ENCODE results near the gene STK38. TPM values are rescaled to one million over a fixed set of nuclear protein-coding genes. Genes with fewer than 3 reads are reported as not detected.

STK38 gene
- total and polyA plus RNA-seq, 2 of the 8 experiments (the other 6 are each of a cell fraction or from before 2014, with no cell fraction given): 8.1 to 19.8 TPM

GRCh38 chr6:36444470-36444869, 102.8 kb downstream of the STK38 start:
- no peak overlapping the region for H2AK5ac ChIP-seq (ENCODE audit: low read depth, low read length)
- H4K8ac ChIP-seq (ENCODE audit: extremely low read depth, insufficient read depth, low read length): no peak overlapping the region
- H3K4me2 ChIP-seq (ENCODE audit: insufficient read depth in 1 of 2, low read depth in 2 of 2, low read length in 2 of 2): peak overlapping the region; percentile 70 to 92
- TF ChIP-seq ASH2L (IDR thresholded peaks at IDR 0.05; ENCODE audit: low read length) (no peak), TAF7 (optimal IDR thresholded peaks at IDR 0.05; ENCODE audit: borderline replicate concordance, low read depth, low read length) (no peak), CREB1 (IDR thresholded peaks at IDR 0.05) (no peak), SIRT6 (IDR thresholded peaks at IDR 0.05; ENCODE audit: low read length) (no peak), SP4 (IDR thresholded peaks at IDR 0.05; ENCODE audit: low read length) (no peak), MAFK (IDR thresholded peaks at IDR 0.05; ENCODE audit: low read depth, low read length) (no peak)
- peaks cover 0 to 6% (median 4%) of the 10 kb centered on the region in 4 experiments; a peak in 4 of 7 replicates for H3K4me1 ChIP-seq (replicated peaks in 1 of 4; ENCODE audit: control insufficient read depth in 3 of 4, insufficient read depth in 4 of 4, low read length in 3 of 4)
- DNase-seq (ENCODE audit: low read depth in 1 of 2, low spot score in 2 of 2) (no peak), FAIRE-seq (no peak)
- peaks cover 0 to 3% (median 0%) of the 10 kb centered on the region in 4 experiments; a peak in 2 of 8 replicates for H3K36me3 ChIP-seq (ENCODE audit: control insufficient read depth in 2 of 4, insufficient read depth in 4 of 4, low read length in 3 of 4)
- peak overlapping the region in 3 of 4 experiments; percentile 80 to 96 (median 92); a peak in 3 of 8 replicates for H3K4me3 ChIP-seq (ENCODE audit: extremely low read depth in 1 of 4, insufficient read depth in 2 of 4, low read depth in 3 of 4, low read length in 4 of 4)
- peaks cover 2% of the 10 kb centered on the region; the same call in 1 of the 2 replicates for H3K79me1 ChIP-seq (ENCODE audit: low read depth, low read length)
- no peak overlapping the region for H3K56ac ChIP-seq (replicated peaks; ENCODE audit: insufficient read length, low read depth, low read length)
- POLR2A ChIA-PET (ENCODE audit: partially characterized antibody): interaction anchor here (1.0 to 2.0 kb wide), 2 partner anchors 12 to 41 kb away, joined by 3 to 6 read pairs; no protein-coding TSS in a partner anchor
- CTCF ChIA-PET (ENCODE audit: partially characterized antibody): interaction anchor here (0.7 to 2.0 kb wide), 6 partner anchors 13 to 94 kb away, joined by 3 to 6 read pairs (median 4); no protein-coding TSS in a partner anchor
- no peak overlapping the region for H4K5ac ChIP-seq (ENCODE audit: insufficient read length, low read depth, low read length)
- no peak overlapping the region for H2AFZ ChIP-seq (ENCODE audit: low read length)
- peaks cover 0 to 55% of the 10 kb centered on the region in 2 experiments; a peak in 2 of 4 replicates for H3K79me2 ChIP-seq (ENCODE audit: control insufficient read depth in 1 of 2, insufficient read depth in 2 of 2, low read length in 2 of 2)
- H4K20me1 ChIP-seq (replicated peaks in 1 of 2; ENCODE audit: control insufficient read depth in 1 of 2, insufficient read depth in 2 of 2, low read length in 2 of 2): no peaks in the 10 kb centered on the region
- no peak overlapping the region for H3K4ac ChIP-seq (replicated peaks; ENCODE audit: insufficient read length, low read depth, low read length)
- 84% methylated on average over 3 of the region's 3 CpGs; no CpG with 5 or more reads in 1 of the 2 experiments for WGBS, 2 experiments (ENCODE audit: extremely low coverage in 1 of 2, insufficient coverage in 1 of 2, insufficient read length in 1 of 2, insufficient replicate concordance in 2 of 2, low coverage in 1 of 2, low lambda C conversion rate in 2 of 2, missing lambda C conversion rate in 1 of 2)
- H3K9ac ChIP-seq (replicated peaks in 1 of 4; ENCODE audit: extremely low read depth in 1 of 4, low read depth in 3 of 4, low read length in 3 of 4): no peak overlapping the region
- H2BK120ac ChIP-seq (replicated peaks; ENCODE audit: low read depth, low read length): no peak overlapping the region
- H3K14ac ChIP-seq (ENCODE audit: insufficient read length): no peak overlapping the region
- no peak overlapping the region for H2BK15ac ChIP-seq (ENCODE audit: low read length)
- H3K27me3 ChIP-seq (replicated peaks in 1 of 4; ENCODE audit: control insufficient read depth in 3 of 4, extremely low read depth in 1 of 4, insufficient read depth in 3 of 4, low read length in 3 of 4): no peaks in the 10 kb centered on the region
- H2BK12ac ChIP-seq (ENCODE audit: low read depth, low read length): no peak overlapping the region
- H3K23me2 ChIP-seq (ENCODE audit: low read depth, low read length): peaks cover 5% of the 10 kb centered on the region
- H3K23ac ChIP-seq (ENCODE audit: insufficient read length): no peak overlapping the region
- H2BK5ac ChIP-seq (ENCODE audit: low read depth, low read length): no peak overlapping the region
- H3K9me3 ChIP-seq (ENCODE audit: insufficient read depth in 2 of 2, low read depth in 1 of 2, low read length in 1 of 2): 0 out of 4 replicates have a peak, but pooled peaks cover 0 to 2% of the 10 kb centered on the region in 2 experiments
- H2BK20ac ChIP-seq (ENCODE audit: low read length): no peak overlapping the region
- H3K27ac ChIP-seq (ENCODE audit: low read depth, low read length): no peak overlapping the region
- no peak overlapping the region for H4K91ac ChIP-seq (replicated peaks; ENCODE audit: insufficient read length, low read length)
- H3K18ac ChIP-seq (ENCODE audit: extremely low read depth, low read length): no peak overlapping the region

Data from H1 (cell line).